GM21367 (cell line): ENCODE results near the gene GATA6.
"Not testable (repeated sequence)": the region's sequence is repeated elsewhere in the genome, so short reads cannot be mapped to it uniquely, and the experiment has no call there.

Experiments used
- ATAC-seq: cut with Tn5 transposase; IDR thresholded peaks from one replicate; pipeline ENCODE4 v1.9.1; 2021; ENCODE audit not compliant: unreplicated experiment

GATA6 gene

GRCh38 chr18:22180722-22181121 is 11.3 kb downstream of the GATA6 start:
- ATAC-seq = no peak

GRCh38 chr18:22182884-22183697 is 13.7 kb downstream of the GATA6 start:
- no peak for ATAC-seq

DNA sequence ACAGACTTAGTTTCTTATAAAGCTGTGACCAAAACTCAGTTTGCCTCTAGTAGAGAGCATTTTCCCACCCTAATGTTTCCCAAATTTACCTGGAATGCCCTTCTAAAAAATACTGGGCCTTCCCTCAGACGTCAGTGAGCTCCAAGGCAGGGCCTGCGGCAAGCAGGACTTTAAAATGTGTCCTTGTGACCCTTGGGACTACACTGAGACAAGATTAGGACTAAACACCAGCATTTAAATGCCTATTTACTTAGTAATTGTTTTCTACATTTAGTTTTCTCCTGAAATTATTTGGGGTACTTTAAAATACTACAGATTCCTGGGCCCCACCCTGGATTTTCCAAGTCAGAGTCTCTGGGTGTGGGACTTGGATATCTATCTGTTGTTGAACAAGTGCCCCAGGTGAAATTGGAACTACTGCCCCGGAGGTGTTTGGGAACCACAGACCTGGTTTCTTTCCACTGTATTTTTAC is 14.3 kb downstream of the GATA6 start:
- ATAC-seq = no peak

GRCh38 chr18:22184573-22184972 is 15.2 kb downstream of the GATA6 start:
- ATAC-seq = not testable (repeated sequence)

DNA sequence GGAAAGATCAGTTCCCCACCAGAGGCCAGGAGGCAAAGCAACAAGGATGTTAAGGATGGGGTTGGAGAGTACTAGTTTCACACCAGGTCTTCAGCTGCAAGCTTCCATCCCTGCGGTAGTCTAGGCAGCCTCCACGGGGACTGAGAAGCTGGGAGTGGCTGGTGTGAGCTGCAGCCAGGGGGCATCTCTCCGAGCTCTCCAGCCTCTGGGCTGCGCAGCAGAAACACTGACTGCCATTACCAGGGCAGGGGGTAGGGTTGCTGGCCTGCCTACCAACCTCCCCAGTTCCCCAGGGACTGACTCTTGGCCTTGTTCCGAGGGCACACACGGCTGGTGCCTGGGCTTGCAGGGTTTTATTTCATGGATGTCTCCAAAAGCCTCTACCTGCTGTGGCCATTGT is 15.9 kb downstream of the GATA6 start:
- ATAC-seq = no peak

DNA sequence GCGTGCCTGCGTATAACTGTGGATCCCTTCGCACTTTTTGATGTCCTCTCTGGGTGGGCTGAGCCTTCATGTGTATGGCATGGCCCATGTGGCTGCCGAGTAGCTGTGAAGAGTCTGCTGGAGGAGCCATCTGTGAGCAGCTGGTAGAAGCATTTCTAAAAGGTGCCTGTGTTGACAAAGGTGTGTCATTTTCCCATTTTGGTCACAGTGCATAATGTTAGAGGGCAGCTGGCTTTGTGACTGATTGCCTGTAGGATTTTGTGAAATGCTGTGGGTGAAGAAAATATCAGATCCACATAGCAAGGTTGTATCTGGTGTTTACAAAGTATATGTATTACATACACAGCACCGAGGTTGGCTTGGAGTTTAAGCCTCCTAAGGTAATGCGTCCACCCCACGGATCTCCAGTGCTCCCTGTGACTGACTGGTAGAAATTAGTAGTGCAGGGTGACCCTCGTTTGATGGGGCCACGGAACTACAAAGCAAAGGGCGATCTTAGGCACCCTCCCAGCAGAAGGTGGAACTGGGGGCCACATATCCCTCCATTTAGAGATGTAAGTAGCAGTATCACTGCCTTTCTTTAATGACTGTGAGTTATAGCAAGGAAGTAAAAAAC is 16.5 kb downstream of the GATA6 start:
- no peak for ATAC-seq

DNA sequence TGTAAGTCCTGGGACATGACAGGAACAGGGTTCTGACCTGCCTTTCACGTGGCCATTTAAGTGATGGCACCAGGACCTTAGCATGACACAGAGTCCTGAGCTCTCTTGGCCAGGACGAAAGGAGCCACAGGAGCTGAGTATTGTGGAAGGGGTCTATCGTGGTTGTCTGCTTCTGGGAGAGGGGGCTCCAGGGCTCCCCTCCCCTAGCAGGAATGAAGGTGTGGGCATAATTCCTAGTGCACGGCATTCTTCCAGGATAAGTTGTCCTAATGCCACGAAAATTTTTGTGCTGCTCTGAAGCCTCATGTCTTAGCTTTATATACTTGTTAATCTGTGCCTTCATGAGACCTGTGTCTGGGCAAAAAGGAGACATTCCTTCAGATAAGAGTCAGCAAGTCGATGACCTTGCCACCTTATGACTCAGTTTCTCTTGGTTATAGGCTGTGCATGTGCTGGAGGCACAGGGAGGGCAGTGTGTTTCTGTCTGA is 17.1 kb downstream of the GATA6 start:
- ATAC-seq = no peak

DNA sequence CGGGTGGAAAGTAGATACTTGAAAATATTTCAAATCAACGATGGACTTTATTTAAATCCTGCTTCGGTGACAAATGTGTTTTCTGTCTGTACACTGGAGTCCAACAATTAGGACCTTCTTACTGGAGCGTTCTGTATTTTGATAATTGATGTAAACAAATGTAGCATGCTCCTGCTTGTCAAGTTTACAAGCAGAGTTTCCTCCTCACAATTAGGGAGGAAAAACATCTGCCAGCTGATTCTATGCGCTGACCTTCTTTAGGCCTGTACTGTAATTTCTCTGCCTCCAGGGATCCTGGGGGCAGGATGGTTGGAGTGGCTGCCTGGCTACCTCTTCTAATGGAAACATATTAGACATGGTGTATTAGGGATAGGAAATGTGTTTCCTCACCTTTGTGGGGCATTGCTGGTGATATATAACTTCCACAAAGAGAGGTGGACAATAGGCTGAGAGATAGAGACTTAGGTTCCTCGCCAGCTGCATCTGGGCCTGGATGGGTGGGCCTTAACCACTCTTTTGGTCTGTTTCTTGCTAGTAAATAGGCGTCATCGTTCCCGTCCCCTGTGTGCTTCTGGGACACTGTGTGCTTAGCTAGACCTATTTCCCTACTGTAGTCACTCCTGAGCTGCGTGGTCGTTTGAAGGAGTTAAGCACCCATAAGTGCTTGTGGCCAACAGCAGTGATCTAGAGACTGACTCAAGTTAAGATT is 19.3 kb downstream of the GATA6 start:
- ATAC-seq = no peak

GRCh38 chr18:22189449-22190166 is 20.2 kb downstream of the GATA6 start:
- no peak for ATAC-seq

DNA sequence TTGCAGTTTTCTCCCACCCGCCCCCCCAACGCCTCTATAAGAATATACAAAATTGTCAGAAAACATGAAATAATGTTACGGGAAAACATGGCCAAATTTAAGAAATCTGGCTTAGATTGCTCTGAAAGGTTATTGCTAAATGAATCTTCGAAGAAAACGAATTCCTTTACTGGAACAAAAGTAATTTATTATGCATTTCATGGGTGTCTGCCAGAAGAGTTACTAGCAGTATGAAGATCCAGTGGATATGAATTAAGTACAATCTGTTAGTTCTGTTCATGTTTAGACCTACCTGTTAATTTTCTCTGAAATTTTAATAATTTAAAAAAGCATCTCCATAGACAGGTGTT is 21.9 kb downstream of the GATA6 start:
- no peak for ATAC-seq

- no peak for ATAC-seq
Measured at GRCh38 chr18:22191923-22192322, 22.5 kb downstream of the GATA6 start.

GRCh38 chr18:22193466-22193865 is 24.1 kb downstream of the GATA6 start:
- ATAC-seq = no peak

GRCh38 chr18:22194151-22194598 is 24.8 kb downstream of the GATA6 start:
- ATAC-seq = no peak

DNA sequence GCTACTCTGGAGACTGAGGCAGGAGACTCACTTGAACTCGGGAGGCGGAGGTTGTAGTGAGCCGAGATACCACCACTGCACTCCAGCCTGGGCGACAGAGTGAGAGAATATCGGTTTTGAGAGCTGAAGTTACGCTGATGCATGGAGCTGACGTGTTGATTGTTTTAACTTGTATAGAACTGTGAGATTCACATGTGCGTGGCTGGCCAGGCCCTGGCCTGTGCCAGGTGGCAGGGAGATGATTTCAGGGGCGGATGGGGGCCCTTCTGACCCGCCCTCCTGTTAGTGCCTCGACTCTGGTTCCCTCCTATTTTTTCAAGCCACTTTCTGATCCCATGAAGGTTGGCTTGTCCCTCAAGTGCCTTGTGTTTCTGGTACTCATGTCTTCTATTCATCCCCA is 25.7 kb downstream of the GATA6 start:
- no peak for ATAC-seq

DNA sequence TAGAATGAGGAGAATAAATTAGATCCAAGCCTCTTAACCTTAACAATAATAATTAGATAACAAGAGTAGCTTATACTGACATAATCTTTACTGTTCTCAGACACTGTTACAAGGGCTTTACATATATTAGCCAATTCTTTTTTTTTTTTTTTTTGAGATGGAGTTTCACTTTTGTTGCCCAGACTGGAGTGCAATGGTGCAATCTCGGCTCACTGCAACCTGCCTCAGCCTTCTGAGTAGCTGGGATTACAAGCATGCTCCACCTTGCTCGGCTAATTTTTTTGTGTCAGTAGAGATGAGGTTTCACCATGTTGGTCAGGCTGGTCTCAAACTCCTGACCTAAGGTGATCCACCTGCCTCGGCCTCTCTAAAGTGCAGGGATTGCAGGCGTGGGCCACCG is 27.6 kb downstream of the GATA6 start:
- ATAC-seq = not testable (repeated sequence)

GRCh38 chr18:22197668-22198067 is 28.3 kb downstream of the GATA6 start:
- no peak for ATAC-seq

DNA sequence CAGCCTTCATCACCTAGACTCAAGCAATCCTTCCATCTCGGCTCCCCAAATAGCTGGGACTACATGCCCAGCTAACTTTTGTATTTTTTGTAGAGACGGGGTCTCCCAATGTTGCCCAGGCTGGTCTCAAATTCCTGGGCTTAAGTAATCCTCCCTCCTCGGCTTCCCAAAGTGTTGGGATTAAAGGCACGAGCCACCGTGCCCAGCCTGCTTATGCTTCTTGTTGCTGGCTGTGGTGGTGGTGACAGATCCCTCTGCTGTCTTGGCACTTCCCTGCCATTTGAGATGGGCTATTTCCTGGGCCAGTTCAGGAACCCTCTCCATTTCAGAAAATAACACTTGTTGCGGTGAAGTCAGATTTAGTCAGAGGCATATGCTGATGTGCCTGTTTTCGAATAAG is 28.8 kb downstream of the GATA6 start:
- no peak for ATAC-seq

DNA sequence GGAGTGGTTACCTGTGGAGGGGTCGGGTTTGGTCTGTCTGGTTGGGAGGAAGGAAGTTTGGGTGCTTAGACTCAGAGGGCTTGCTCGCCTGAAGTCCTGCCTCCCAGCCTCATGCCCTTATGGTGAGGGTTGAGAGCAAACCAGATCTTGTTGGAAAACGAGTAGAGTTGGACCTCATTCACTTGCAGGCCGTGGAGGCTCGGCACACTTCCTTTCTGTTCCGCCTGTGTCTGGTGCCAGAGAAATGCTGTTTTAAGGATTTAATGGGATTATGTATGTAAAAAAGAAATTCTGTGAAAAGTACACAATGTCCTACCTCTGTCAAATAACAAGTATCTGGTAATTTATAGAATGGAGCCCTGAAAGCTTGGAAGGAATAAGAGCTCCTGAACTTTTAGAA is 29.6 kb downstream of the GATA6 start:
- no peak for ATAC-seq

- no peak for ATAC-seq
Measured at GRCh38 chr18:22200611-22201225, 31.3 kb downstream of the GATA6 start.

GRCh38 chr18:22203035-22203434 is 33.6 kb downstream of the GATA6 start:
- no peak for ATAC-seq
